SU-DHL-6 (cell line): ENCODE data around the gene EVL.

Experiments
- H2AFZ ChIP-seq: fragments of 200-600 bp; sonication (generic); 2 replicates; pipeline ENCODE4 v1.6.1; 2014; ENCODE audit warnings: low read depth, mild to moderate bottlenecking, moderate library complexity, mixed read lengths, antibody characterized with exemption, low read length; ENCODE audit not compliant: severe bottlenecking
- H3F3A ChIP-seq: fragments of 200-600 bp; shearing (Covaris generic); 2 replicates; pipeline ENCODE4 v1.6.0; 2016; ENCODE audit warnings: antibody characterized with exemption, mild to moderate bottlenecking; ENCODE audit not compliant: insufficient read depth
- H3K27ac ChIP-seq: fragments of 200-600 bp; sonication (generic); 2 replicates; pipeline ENCODE4 v1.5.1; 2016; ENCODE audit warnings: low read depth, mild to moderate bottlenecking, low read length, moderate library complexity, mixed read lengths
- H3K27me3 ChIP-seq: fragments of 200-600 bp; sonication (generic), shearing (Covaris generic); 2 replicates; pipeline ENCODE4 v1.6.0; 2014; ENCODE audit warnings: mild to moderate bottlenecking, low read length
- H3K36me3 ChIP-seq: fragments of 200-600 bp; sonication (generic); 2 replicates; pipeline ENCODE4 v1.6.1; 2014; ENCODE audit warnings: mild to moderate bottlenecking, low read length, mixed read lengths
- H3K4me2 ChIP-seq: fragments of 300-600, 200-600 bp; shearing (Covaris generic), sonication (generic); 2 replicates; pipeline ENCODE4 v1.6.0; 2014; ENCODE audit warnings: low read length, low read depth, mild to moderate bottlenecking; ENCODE audit not compliant: poor library complexity, severe bottlenecking
- H3K4me3 ChIP-seq: fragments of 200-600 bp; sonication (generic); 2 replicates; pipeline ENCODE4 v1.5.1; 2014; ENCODE audit warnings: antibody characterized with exemption, low read length, mild to moderate bottlenecking, mixed read lengths; ENCODE audit not compliant: insufficient read depth, poor library complexity, severe bottlenecking
- H3K79me2 ChIP-seq: fragments of 200-600 bp; sonication (generic); 2 replicates; pipeline ENCODE4 v1.6.1; 2014; ENCODE audit warnings: mild to moderate bottlenecking, low read length, moderate library complexity; ENCODE audit not compliant: insufficient read depth
- H3K9ac ChIP-seq: fragments of 200-600 bp; sonication (generic); 2 replicates; pipeline ENCODE4 v1.7.0; 2014; ENCODE audit warnings: mild to moderate bottlenecking, low read length
- H3K9me2 ChIP-seq: fragments of 200-600 bp; sonication (generic); replicated peaks from 2 replicates; pipeline ENCODE4 v1.6.1; 2014; ENCODE audit warnings: low read length; ENCODE audit not compliant: insufficient read depth
- H3K9me3 ChIP-seq: fragments of 200-600 bp; sonication (generic); 2 replicates; pipeline ENCODE4 v1.6.1; 2014; ENCODE audit warnings: low read length, mixed read lengths; ENCODE audit not compliant: insufficient read depth
- H4K20me1 ChIP-seq: fragments of 200-600 bp; sonication (generic); 2 replicates; pipeline ENCODE4 v1.6.1; 2014; ENCODE audit warnings: low read depth, mild to moderate bottlenecking, antibody characterized with exemption, low read length, moderate library complexity, mixed read lengths
- CTCF ChIP-seq: fragments of 200-600 bp; sonication (generic); IDR thresholded peaks from one replicate; pipeline ENCODE4 v1.5.1; 2017; ENCODE audit warnings: antibody characterized with exemption, mild to moderate bottlenecking, low read length, moderate library complexity; ENCODE audit not compliant: insufficient read depth, poor library complexity, severe bottlenecking
- EZH2phosphoT487 ChIP-seq: fragments of 200-600 bp; sonication (generic), shearing (Covaris generic); conservative IDR thresholded peaks from 2 replicates; pipeline ENCODE4 v1.6.1; 2018; ENCODE audit warnings: mild to moderate bottlenecking, antibody characterized with exemption, low read length, moderate library complexity, mixed read lengths

The EVL gene, protein sequence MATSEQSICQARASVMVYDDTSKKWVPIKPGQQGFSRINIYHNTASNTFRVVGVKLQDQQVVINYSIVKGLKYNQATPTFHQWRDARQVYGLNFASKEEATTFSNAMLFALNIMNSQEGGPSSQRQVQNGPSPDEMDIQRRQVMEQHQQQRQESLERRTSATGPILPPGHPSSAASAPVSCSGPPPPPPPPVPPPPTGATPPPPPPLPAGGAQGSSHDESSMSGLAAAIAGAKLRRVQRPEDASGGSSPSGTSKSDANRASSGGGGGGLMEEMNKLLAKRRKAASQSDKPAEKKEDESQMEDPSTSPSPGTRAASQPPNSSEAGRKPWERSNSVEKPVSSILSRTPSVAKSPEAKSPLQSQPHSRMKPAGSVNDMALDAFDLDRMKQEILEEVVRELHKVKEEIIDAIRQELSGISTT

GRCh38 chr14:100065111-100065871 is at the start of gene EVL:
Gene EVL, plus strand, starts transcription at chr14:100065422. Its CDS starts 79 bp downstream, at chr14:100065501.
- Histone ChIP-seq H3K27ac (peak within 1 kb of the TSS; percentile 95), H2AFZ (peak within 1 kb of the TSS; percentile 53), H3K27me3 (no peaks in the 10 kb centered on the region), H3K4me2 (peak within 1 kb of the TSS; percentile 85), H3K4me3 (peak within 1 kb of the TSS; percentile 50), H3K9ac (peak within 1 kb of the TSS; percentile 69), H4K20me1 (no peaks in the 10 kb centered on the region), H3F3A (peaks cover 60% of the 10 kb centered on the region), H3K9me3 (no peaks in the 10 kb centered on the region), H3K9me2 (no peaks in the 10 kb centered on the region), H3K79me2 (peaks cover 35% of the 10 kb centered on the region), H3K36me3 (no peaks in the 10 kb centered on the region)
- TF ChIP-seq EZH2phosphoT487 (no peak), CTCF (no peak)

GRCh38 chr14:100017553-100017952 is 47.7 kb upstream of the EVL start:
- Histone ChIP-seq H3K9me2 (no peaks in the 10 kb centered on the region), H3K9me3 (no peaks in the 10 kb centered on the region), H3K4me2 (no peak overlapping the region), H3K4me3 (no peak overlapping the region), H3K27ac (no peak overlapping the region), H3K9ac (no peak overlapping the region), H3F3A (no peaks in the 10 kb centered on the region), H3K27me3 (no peaks in the 10 kb centered on the region), H3K36me3 (no peaks in the 10 kb centered on the region), H2AFZ (no peak overlapping the region), H3K79me2 (no peaks in the 10 kb centered on the region), H4K20me1 (no peaks in the 10 kb centered on the region)
- TF ChIP-seq EZH2phosphoT487 (no peak), CTCF (no peak)

- H3K27ac ChIP-seq: no peak overlapping the region
- no peaks in the 10 kb centered on the region for H3K79me2 ChIP-seq
- no peaks in the 10 kb centered on the region for H3K9me3 ChIP-seq
- H3K9ac ChIP-seq: no peak overlapping the region
- no peaks in the 10 kb centered on the region for H4K20me1 ChIP-seq
- H2AFZ ChIP-seq: no peak overlapping the region
- no peak overlapping the region for H3K4me3 ChIP-seq
- H3K9me2 ChIP-seq: no peaks in the 10 kb centered on the region
- H3K36me3 ChIP-seq: no peaks in the 10 kb centered on the region
- H3K27me3 ChIP-seq: no peaks in the 10 kb centered on the region
- H3F3A ChIP-seq: no peaks in the 10 kb centered on the region
- no peak overlapping the region for H3K4me2 ChIP-seq
- TF ChIP-seq EZH2phosphoT487: no peak
- no peak for TF ChIP-seq CTCF
Observed at GRCh38 chr14:100018054-100018453, 47.2 kb upstream of the EVL start.
